NCI-H146 (cell line): ENCODE data around the gene TRAT1.

Experiments used
- DNase-seq: peaks from one replicate; lab custom pipeline; 2025; lab: John Stamatoyannopoulos, UW

The TRAT1 gene

DNA sequence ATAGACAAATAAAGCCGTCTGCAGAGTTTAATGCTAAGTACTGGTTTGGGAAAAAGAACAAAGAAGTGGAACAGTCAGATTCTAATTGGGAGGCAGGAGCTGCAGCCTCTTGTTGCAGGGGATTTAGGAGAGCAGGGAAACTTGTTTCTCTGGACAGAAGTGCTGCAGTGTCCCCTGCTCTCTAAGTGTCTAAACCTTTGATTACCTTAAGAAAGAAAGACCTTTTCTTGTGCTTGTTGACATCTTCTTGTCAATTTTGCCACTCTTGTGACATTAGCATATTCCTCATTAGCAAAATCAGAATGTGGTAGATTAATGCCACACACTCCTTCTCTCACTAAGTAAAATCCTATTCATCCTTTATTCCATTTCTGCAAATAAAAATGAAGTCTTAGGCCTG is 38.8 kb downstream of the TRAT1 start:
- peak; percentile 14 for DNase-seq

DNA sequence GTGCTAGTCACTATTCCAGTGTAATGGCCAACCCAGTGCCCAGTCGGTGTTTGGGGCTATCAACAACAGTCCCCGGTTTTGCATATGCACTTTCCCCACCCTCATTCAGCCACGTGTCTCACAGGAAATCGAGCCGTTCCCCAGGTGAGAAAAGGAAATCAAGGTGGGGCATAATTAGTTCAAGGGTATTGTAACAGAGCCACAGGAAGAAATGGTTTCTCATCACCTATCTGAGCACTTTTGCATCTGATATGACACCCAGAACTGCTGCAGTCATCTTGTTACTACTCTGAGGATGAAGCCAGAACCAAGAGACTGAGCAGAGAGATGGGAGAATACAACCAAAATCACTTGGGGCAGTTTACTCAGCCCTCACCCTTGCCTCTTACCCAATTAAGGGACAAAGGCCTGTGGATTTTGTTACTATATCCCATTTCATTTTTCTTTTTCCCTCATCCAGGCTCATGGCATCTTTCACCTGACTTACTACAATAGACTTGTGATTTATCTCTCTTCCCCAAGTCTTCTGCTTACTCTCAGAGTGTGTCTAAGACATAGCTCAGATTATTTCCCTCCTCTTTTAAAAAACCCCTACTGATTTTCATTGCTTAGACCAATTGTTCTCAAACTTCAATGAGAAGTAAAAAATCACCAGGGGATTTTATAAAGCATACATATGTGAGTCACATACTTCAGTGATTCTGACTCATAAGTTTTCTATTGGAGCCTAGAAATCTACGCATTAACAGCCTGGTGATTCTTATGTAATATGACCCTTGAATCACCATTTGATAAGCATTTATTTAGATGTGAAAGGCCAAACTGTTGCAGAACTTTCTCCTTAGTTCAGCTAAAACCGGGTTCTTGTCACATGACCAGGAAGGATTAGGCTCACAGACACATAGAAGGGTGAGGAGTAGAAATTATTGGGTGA is 40.5 kb downstream of the TRAT1 start:
- peak; percentile 13 for DNase-seq

DNA sequence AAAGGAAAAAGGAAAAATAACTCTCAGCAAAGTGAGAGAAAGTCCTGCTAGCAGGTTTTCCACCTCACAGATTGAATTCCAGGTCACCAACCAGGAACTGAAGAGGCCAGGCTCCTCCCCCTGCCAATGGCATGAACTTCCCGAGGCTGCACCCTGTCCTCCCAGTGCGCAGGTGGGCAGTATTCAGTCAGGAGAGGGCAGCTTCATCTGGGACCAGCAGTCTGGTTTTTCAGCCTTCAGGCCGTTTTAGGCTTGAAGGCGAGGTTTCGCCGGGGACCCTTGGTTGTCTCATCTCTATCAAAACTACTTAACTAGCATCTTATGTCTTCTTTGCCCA is 41.2 kb downstream of the TRAT1 start:
- no peak for DNase-seq

DNA sequence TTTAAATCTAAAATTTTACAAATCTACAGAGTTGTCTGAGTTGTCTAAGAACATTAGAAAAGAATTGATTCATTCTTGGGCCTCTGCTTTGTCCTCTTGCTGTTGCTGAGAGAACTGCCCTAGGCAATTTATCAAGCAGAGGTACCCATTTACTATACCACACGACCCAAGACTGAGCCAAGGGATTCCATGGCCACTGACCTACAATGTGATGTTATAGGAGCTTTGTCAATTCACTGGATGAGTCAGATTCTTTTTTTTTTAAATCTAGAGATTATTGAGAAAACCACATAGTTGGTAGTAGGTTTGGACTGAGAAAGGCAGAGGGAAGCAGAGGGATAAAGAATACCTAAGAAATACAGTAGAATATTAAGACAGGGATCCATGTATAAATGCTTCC is 55.3 kb downstream of the TRAT1 start:
- DNase-seq, result no peak

DNA sequence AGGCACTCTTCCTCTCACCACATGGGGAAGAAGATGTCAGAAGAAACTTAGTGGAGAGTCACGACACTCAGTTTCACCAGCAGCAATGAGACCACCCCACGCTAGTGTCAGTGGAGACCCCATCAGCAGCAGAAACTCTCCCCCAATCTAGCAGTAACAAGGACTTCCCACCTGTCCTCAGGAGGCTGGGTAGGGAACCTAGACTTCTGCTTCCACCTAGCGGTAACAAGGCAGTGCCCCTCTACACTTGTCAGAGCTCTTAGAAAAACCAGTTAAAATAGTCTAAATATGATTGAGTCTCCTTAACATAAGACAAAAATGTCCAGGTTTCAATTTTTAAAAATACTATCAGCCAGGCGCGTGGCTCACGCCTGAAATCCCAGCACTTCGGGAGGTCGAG is 57.3 kb downstream of the TRAT1 start:
- DNase-seq, result no peak

DNA sequence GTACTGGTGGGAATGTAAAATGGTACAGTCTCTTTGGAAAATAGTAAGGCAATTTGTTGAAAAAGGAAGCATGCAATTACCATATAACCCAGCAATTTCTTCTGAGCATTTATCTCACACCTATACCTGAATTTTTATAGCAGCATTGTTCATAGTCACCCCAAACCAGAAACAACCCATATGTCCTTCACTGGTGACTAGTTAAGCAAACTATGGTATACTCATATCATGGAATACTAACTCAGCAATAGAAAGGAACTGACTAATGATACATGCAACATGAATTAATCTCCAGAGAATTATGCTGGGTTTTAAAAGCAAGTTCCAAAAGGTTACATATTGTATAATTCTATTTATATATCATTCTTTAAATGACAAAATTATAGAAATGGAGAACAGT is 60.2 kb downstream of the TRAT1 start:
- no peak for DNase-seq

DNA sequence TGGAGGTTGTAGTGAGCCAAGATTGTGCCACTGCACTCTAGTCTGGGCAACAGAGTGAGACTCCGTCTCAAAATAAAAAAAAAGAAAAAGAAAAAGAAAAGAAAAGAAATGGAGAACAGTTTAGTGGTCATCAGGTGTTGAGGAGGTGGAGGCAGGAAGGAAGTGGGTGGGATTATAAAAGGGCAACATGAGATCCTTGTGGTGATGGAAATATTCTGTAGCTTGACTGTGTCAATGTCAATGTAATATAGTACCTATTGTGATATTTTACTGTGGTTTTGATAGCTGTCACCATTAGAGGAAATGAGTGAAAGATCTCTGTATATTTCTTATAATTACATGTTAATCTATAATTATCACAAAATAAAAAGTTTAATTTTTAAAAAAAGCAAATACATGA is 60.8 kb downstream of the TRAT1 start:
- DNase-seq, result no peak

DNA sequence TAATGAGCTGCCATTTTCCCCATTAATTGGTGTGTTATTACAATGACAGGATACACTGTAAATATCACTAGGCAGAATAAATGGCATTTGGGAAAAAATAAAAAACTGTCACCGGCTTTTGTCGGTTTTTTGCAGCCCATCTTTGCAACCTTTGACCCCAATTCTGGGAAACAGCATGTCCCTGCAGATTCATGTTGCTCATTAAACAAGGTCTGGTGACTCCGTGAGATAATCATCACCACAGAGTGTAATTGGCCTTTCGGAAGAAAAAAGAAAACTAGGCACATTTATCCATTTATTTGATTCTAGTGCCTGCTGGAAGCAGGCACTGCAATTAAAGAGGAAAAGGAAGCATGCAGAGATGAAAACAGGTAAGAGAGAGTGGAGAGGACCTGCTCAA is 64.5 kb downstream of the TRAT1 start:
- peak; percentile 94 for DNase-seq

DNA sequence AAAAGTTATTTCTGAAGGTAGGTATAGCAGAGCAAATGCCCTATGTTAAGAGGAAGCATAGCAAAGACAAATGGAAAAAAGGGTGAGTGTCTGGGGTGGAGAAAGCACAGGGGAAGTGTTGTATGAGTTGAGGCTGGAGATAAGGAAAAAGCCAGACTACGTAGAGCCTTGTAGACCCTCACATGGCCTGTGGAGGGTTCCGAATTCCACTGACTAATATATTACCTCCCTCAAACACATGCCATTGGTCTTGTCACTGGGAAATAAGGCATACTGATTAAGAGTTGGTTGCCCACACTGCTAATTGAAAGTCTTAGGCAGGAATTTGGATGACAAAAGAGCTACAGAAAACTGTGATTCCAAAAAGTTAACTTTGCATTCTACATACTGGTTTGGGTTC is 65.2 kb downstream of the TRAT1 start:
- no peak for DNase-seq

DNA sequence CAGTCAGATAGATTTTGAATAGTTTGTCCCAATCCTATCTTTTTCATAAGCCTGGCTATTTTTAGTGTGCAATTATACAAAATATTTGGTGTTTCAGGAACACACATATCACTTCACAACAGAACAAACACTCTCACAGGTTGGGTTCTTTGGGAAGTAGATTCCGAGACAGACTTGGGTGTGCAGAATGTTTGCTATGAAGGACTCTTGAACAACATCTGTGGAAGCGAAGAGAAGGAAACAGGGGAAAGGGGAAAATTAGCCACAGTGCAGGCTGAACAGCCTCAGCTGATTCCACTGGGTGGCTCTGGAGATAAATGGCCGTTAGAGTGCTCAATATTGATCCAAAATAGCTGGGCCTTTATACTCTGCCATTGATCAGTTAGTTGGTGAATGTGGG is 69.2 kb downstream of the TRAT1 start:
- no peak for DNase-seq

DNA sequence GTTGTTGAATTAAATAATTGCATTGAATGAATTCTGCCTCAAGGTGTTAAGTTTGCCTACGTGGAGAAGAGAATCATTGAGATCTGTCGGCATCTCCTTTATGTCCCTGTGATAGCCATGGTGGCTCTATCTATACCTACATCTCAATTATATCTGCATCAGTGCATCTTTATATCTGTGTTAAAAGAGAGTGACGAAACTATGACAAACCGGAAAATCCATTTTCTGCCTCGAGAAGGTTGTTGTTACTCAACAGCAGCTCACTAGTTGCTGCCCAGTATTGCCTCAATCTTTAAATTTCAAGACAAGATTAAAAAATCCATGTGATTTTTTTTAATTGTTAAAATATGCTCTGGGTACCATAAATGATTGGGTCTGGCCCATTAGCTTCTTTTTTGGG is 72.4 kb downstream of the TRAT1 start:
- no peak for DNase-seq

DNA sequence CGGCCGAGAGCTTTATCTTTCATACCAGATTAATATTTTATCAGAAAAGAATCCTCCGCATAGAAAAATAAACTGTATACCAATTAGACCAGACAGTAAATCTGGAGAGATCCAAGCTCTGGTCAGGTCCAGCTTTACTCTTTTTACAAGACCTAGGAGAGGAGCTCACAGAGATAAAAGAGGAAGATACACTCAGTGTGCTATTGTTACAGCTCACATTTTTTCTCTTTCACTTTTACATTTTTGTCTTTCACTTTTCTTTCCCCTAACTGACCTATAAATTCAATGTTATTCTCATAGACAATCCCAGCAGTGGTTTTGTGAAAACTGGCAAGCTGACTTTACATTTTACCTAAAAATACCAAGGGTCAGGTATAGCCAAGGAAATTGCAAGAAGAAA is 75.3 kb downstream of the TRAT1 start:
- DNase-seq, result no peak

DNA sequence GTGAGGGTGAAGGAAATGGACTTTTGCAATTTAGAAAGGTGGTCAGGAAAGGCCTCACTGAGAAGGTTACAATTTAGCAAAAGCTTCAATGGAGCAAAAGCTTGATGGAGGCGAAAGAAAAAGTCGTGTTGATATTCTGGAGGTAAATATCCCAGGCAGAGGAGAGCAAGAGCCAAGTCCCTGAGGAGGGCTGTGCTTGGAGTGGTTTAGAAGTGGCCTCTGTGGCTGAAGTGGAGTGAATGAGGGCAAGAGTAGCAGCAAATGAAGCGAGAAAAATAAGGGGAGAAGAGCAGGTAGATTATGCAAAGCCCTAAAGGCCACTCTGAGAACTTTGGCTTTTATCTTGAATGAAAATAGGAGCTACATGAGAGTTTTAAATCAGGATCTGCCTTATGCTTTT is 76.9 kb downstream of the TRAT1 start:
- no peak for DNase-seq
